Measurements from ENCODE around the gene RFC4.

The RFC4 gene

DNA sequence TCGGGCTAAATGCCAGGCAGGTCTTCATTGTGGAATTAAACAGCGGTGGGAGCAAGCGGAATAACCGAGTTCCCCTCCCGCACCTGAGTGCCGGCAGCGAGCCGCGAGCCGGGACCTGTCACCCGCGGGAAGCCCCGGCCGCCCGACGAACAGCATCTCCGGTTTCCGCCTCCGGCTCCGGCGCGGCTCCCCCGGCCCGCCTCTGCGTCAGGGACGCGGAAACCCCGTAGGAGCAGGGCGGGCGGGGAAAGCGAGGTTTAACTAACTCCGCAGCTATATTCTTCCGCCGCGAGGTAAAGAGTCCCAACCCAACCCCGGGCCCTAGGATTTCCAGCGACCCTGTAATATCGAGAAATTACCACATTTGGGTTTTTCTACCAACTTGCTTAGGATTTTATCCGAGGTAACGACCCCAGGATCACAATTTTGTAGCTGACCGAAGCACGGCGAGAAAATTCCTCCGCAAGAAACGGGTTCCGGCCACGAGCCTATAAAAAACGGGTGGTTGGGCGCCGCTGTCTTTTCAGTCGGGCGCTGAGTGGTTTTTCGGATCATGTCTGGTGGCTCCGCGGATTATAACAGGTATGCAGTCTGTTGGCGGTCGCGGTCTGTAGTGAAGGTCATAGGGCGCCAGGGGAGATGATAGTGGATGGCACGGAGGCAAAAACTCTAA lies 23.1 kb downstream of the RFC4 start, which contains the start of gene EIF4A2:
Gene EIF4A2, plus strand, starts transcription at position 520 of the 673 bp plus-strand sequence. Its CDS starts 34 bp downstream, at position 554.
- peaks cover 4% of the 10 kb centered on the region; the same call in 1 of the 2 replicates for H3K9me3 ChIP-seq (ENCODE audit: insufficient read depth, low read depth, low read length)
- H3K4me3 ChIP-seq (ENCODE audit: low read length) = peak within 1 kb of the TSS; percentile 99
- peaks cover 47% of the 10 kb centered on the region for H3K36me3 ChIP-seq (ENCODE audit: insufficient read depth, low read depth, low read length)
- peak within 1 kb of the TSS; percentile 100 for H3K9ac ChIP-seq (ENCODE audit: low read depth, low read length)
- 0 out of 2 replicates have a peak, but pooled peaks cover 8% of the 10 kb centered on the region for H3K4me1 ChIP-seq (ENCODE audit: insufficient read depth, low read length)
- no peaks in the 10 kb centered on the region for H3K27me3 ChIP-seq (ENCODE audit: insufficient read depth, low read length)
- H3K27ac ChIP-seq (ENCODE audit: low read length) = peak within 1 kb of the TSS; percentile 99

DNA sequence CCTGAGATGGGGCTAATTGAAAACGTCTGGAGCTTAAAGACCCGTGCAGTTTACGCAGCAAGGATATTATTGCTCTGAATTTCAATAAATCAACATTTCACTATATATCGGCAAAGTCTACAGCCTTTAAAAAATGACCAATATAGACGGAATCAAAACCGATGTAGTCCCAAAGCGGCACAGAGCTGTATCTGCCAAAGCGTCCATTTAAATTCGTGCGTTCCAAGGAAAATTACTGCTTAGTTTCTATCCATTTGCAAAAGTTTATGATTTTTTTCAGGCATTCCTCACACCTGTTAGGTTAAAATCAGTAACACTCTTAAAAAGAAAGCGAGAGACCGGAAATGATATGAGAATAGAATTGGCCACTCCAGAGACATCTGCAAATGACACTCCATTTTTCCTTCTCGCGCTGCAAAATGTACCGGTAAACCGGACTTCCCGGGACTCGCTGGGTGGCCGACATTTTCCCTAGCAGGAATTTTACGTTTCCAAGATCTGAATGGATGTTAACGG lies 23.7 kb downstream of the RFC4 start:
- peak overlapping the region; percentile 99 for H3K4me3 ChIP-seq (ENCODE audit: low read length)
- H3K9ac ChIP-seq (ENCODE audit: low read depth, low read length) = peak overlapping the region; percentile 100
- H3K9me3 ChIP-seq (ENCODE audit: insufficient read depth, low read depth, low read length) = peaks cover 4% of the 10 kb centered on the region; the same call in 1 of the 2 replicates
- H3K36me3 ChIP-seq (ENCODE audit: insufficient read depth, low read depth, low read length) = peaks cover 41% of the 10 kb centered on the region
- no peaks in the 10 kb centered on the region for H3K27me3 ChIP-seq (ENCODE audit: insufficient read depth, low read length)
- H3K27ac ChIP-seq (ENCODE audit: low read length) = peak overlapping the region; percentile 99
- H3K4me1 ChIP-seq (ENCODE audit: insufficient read depth, low read length) = 0 out of 2 replicates have a peak, but pooled peaks cover 8% of the 10 kb centered on the region

DNA sequence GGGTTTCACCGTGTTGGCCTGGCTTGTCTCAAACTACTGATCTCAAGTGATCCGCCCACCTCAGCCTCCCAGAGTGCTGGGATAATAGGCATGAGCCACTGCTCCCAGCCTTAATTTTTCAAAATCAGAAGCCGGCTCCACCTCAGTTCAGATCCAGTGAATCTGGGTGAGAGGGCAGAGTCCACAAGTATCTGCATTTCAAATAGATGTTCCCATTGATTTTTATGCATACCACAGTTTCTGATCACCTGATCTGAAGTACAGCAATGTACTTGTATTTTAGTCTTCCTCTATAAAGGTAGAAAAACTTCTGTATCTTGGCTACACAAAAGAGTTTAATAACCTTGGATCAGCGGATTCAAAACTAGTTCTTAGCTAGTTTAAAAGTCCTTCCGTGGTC lies 27.1 kb downstream of the RFC4 start:
- Histone ChIP-seq H3K4me1 (ENCODE audit: insufficient read depth, low read length) (peaks cover 9% of the 10 kb centered on the region; the same call in 1 of the 2 replicates), H3K9me3 (ENCODE audit: insufficient read depth, low read depth, low read length) (no peaks in the 10 kb centered on the region), H3K9ac (ENCODE audit: low read depth, low read length) (no peak overlapping the region), H3K27me3 (ENCODE audit: insufficient read depth, low read length) (peaks cover 8% of the 10 kb centered on the region), H3K36me3 (ENCODE audit: insufficient read depth, low read depth, low read length) (peaks cover 7% of the 10 kb centered on the region), H3K27ac (ENCODE audit: low read length) (no peak overlapping the region), H3K4me3 (ENCODE audit: low read length) (no peak overlapping the region)

DNA sequence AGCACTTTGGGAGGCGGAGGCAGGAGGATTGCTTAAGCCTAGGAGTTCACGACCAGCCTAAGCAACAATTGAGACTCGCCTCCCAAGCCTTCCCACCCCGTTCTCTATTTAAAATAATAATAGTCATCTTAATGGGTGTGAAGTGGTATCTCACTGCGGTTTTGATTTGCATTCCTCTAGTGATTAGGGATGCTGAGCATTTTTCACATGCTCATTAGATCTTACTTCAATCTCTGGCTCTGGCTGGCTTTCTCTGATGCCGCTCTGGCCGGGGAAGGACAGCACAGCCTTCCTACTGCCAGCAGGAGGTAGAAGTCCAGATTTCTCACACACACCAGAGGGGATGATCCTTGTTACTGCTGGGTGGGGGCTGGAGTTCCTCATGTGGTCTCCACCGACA lies 30.3 kb downstream of the RFC4 start:
- Histone ChIP-seq H3K27me3 (ENCODE audit: insufficient read depth, low read length) (peaks cover 21% of the 10 kb centered on the region), H3K4me3 (ENCODE audit: low read length) (peak overlapping the region; percentile 37; the same call in 1 of the 2 replicates), H3K27ac (ENCODE audit: low read length) (no peak overlapping the region), H3K4me1 (ENCODE audit: insufficient read depth, low read length) (peaks cover 5% of the 10 kb centered on the region; the same call in 1 of the 2 replicates), H3K9me3 (ENCODE audit: insufficient read depth, low read depth, low read length) (no peaks in the 10 kb centered on the region), H3K9ac (ENCODE audit: low read depth, low read length) (no peak overlapping the region), H3K36me3 (ENCODE audit: insufficient read depth, low read depth, low read length) (no peaks in the 10 kb centered on the region)

DNA sequence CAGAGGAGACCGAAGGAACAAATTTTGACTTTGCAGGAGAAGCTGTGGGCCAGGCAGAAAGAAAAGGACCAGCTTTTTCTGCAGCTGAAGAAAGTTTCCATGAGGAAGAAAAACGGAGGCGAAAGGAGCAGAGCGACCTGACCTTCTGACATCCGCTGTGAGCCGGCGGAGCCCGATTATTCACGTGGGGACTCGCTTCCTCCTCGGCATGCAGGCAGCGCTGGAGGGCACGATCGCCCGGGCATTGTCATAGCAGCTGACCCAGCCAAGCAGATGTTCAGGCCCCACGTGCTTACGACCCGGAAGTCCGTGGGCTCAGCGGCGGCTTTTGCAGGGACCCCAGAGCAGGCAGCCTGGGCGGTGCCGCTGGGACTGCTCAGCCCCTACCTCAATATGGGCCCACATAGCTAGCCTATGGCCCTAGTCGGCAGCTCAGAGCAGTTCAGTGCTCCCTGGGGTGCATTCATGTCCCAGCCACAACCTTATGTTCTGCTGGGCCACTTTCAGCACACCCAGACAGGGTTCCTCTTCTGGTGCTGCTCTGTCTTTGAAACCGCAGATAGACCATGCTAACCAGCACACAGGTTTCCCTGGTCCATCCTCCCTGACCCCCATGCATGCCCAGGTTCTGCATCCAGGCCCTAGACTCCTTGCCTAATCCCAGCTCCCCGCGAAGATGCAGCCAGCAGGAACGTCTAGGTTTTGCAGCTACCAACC lies 33.4 kb downstream of the RFC4 start:
- Histone ChIP-seq H3K27ac (ENCODE audit: low read length) (no peak overlapping the region), H3K9me3 (ENCODE audit: insufficient read depth, low read depth, low read length) (no peaks in the 10 kb centered on the region), H3K27me3 (ENCODE audit: insufficient read depth, low read length) (peaks cover 21% of the 10 kb centered on the region), H3K36me3 (ENCODE audit: insufficient read depth, low read depth, low read length) (no peaks in the 10 kb centered on the region), H3K9ac (ENCODE audit: low read depth, low read length) (no peak overlapping the region; the same call in 1 of the 2 replicates), H3K4me3 (ENCODE audit: low read length) (no peak overlapping the region), H3K4me1 (ENCODE audit: insufficient read depth, low read length) (peaks cover 5% of the 10 kb centered on the region; the same call in 1 of the 2 replicates)

DNA sequence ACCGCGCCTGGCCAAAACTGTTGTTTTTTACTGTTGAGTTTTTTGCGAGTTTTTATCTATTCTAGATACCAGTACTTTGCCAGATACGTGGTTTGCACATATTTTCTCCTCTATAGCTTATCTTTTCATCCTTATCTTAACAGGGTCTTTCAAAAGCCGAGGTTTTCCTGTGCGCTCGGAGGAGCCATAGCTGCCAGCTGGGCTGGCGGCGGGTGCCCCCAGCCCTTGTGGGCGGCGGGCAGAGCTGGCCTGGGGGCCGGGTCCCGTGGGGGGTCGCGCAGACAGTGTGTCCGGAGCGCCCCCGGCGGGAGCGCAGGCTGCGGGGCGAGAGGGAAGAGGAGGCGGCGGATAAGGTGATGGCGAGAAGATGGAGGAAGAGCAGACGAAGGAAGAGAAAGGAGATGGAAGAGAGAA lies 34.0 kb downstream of the RFC4 start:
- H3K27ac ChIP-seq (ENCODE audit: low read length) = no peak overlapping the region
- H3K27me3 ChIP-seq (ENCODE audit: insufficient read depth, low read length) = peaks cover 21% of the 10 kb centered on the region
- H3K4me3 ChIP-seq (ENCODE audit: low read length) = no peak overlapping the region
- peaks cover 5% of the 10 kb centered on the region; the same call in 1 of the 2 replicates for H3K4me1 ChIP-seq (ENCODE audit: insufficient read depth, low read length)
- H3K36me3 ChIP-seq (ENCODE audit: insufficient read depth, low read depth, low read length) = no peaks in the 10 kb centered on the region
- no peak overlapping the region for H3K9ac ChIP-seq (ENCODE audit: low read depth, low read length)
- no peaks in the 10 kb centered on the region for H3K9me3 ChIP-seq (ENCODE audit: insufficient read depth, low read depth, low read length)

DNA sequence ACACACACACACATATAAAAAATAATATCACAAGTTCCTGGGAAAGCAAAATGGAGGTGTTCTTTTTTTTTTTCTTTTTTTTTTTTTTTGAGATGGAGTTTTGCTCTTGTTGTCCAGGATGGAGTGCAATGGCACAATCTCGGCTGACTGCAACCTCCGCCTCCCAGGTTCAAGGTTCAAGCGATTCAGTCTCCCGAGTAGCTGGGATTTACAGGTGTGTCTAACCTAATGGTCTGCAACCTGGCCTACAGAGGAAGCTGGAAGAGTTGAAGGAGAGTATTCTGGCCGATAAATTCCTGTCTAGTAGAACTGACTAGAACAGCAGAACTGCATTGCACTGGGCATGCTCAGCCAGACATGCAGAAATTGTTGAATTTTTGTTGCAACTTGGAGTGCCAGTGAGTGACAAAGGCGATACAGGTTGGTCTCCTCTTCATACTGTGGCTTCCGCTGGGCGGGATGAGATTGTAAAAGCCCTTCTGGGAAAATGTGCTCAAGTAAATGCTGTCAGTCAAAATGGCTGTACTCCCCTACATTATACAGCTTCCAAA lies 45.3 kb downstream of the RFC4 start:
- Histone ChIP-seq H3K4me3 (ENCODE audit: low read length) (no peak overlapping the region), H3K4me1 (ENCODE audit: insufficient read depth, low read length) (no peaks in the 10 kb centered on the region), H3K9ac (ENCODE audit: low read depth, low read length) (no peak overlapping the region), H3K9me3 (ENCODE audit: insufficient read depth, low read depth, low read length) (no peaks in the 10 kb centered on the region), H3K27ac (ENCODE audit: low read length) (no peak overlapping the region), H3K27me3 (ENCODE audit: insufficient read depth, low read length) (no peaks in the 10 kb centered on the region), H3K36me3 (ENCODE audit: insufficient read depth, low read depth, low read length) (no peaks in the 10 kb centered on the region)

DNA sequence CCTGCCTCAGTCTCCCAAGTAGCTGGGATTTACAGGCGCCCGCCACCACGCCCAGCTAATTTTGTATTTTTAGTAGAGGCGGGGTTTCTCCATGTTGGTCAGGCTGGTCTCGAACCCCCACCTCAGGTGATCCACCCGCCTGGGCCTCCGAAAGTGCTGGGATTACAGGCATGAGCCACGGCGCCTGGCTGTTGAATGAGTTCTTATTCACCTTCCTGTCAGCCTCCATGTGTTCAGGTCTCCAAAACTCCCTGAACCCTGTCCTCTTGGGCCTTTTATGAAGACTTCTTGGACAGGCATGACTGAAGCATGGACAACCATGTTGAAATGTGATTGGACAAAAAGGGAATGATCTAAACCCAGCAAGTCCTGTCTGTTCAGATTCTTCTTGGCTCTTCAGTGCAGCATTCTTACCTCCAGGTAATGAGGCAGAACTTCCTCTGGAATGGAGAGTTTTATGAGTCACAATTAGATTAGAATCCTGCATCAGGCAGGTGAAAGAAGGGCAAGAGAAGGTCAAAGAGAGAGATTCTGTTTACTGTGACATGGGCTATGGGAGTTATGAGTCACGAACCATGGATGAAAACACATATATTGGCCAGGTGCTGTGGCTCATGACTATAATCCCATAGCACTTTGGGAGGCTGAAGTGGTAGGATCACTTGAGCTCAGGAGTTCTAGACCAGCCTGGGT lies 46.0 kb downstream of the RFC4 start:
- Histone ChIP-seq H3K36me3 (ENCODE audit: insufficient read depth, low read depth, low read length) (no peaks in the 10 kb centered on the region), H3K4me1 (ENCODE audit: insufficient read depth, low read length) (no peaks in the 10 kb centered on the region), H3K9ac (ENCODE audit: low read depth, low read length) (no peak overlapping the region), H3K4me3 (ENCODE audit: low read length) (no peak overlapping the region), H3K9me3 (ENCODE audit: insufficient read depth, low read depth, low read length) (no peaks in the 10 kb centered on the region), H3K27me3 (ENCODE audit: insufficient read depth, low read length) (no peaks in the 10 kb centered on the region), H3K27ac (ENCODE audit: low read length) (no peak overlapping the region)

DNA sequence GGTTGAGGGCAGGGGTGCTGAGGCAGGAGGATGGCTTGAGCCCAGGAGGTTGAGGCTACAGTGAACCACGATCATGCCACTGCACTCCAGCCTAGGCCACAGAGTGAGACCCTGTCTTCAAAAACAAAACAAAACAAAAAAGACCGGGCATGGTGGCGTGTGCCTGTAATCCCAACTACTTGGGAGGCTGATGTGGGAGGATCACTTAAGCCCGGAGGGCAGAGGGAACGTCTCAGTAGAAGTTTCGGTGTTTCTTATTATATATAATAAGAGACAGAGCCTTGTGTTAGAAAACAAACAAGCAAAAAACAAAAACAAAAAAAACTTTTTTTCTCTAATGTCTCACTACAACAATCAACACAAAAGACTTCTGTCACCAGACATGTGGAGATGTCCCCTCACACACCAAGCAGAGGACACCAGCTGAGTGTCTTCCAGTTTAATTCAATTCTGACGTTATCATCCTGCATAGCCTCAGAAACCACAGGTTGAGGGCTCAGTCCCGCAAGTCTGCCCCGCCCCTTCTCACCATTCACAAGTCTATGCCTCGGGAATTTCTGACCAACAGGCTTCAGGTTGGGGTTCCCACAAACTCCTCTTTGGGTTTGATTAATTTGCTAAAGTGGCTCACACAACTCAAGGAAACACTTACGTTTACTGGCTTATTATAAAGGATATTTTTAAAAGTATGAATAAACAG lies 46.9 kb downstream of the RFC4 start:
- Histone ChIP-seq H3K4me3 (ENCODE audit: low read length) (no peak overlapping the region), H3K9ac (ENCODE audit: low read depth, low read length) (no peak overlapping the region), H3K9me3 (ENCODE audit: insufficient read depth, low read depth, low read length) (no peaks in the 10 kb centered on the region), H3K4me1 (ENCODE audit: insufficient read depth, low read length) (no peaks in the 10 kb centered on the region), H3K27ac (ENCODE audit: low read length) (no peak overlapping the region), H3K36me3 (ENCODE audit: insufficient read depth, low read depth, low read length) (no peaks in the 10 kb centered on the region), H3K27me3 (ENCODE audit: insufficient read depth, low read length) (no peaks in the 10 kb centered on the region)

DNA sequence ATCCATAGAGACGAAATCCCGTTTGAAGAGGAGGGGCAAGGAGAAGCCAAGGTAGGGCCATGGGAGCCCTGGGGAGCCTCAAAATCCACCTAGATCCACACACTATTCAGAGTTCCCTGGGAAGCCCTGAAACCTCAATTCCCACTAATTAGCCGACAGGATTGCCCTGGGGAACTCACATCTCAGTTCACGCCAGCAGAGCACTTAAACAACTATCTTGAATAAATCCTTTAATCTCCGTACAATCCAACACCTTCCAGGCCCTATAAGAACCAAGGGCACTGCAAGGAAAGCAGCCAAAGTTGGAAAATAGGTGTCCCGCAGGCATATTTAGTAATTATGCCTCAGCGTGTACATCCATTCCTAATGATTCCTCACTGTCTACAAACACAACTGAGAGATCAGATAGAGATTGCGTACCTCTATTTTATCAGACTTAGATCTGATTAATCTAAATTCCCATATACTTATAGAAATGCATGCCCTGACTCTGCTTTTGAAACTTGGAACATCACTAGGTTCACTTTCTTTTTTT lies 48.5 kb downstream of the RFC4 start:
- H3K4me1 ChIP-seq (ENCODE audit: insufficient read depth, low read length) = no peaks in the 10 kb centered on the region
- no peak overlapping the region for H3K27ac ChIP-seq (ENCODE audit: low read length)
- no peaks in the 10 kb centered on the region for H3K27me3 ChIP-seq (ENCODE audit: insufficient read depth, low read length)
- no peaks in the 10 kb centered on the region for H3K9me3 ChIP-seq (ENCODE audit: insufficient read depth, low read depth, low read length)
- no peak overlapping the region for H3K4me3 ChIP-seq (ENCODE audit: low read length)
- no peak overlapping the region for H3K9ac ChIP-seq (ENCODE audit: low read depth, low read length)
- H3K36me3 ChIP-seq (ENCODE audit: insufficient read depth, low read depth, low read length) = no peaks in the 10 kb centered on the region
